Ovary (tissue), 9 donors: ENCODE results near the gene CDKAL1. TPM values are rescaled to one million over a fixed set of nuclear protein-coding genes. Genes with fewer than 3 reads are reported as not detected.

Source experiments
- DNase-seq, 5 donors: peaks; one replicate each; pipeline ENCODE4 v3.0.0-alpha.2; 2019 to 2020
- H3K27ac ChIP-seq, 2 donors: fragments of 200-600 bp; one replicate each; pipeline versions ENCODE4 v1.5.1 to v1.8.0; 2019 to 2022
- H3K27me3 ChIP-seq: fragments of 200-600 bp; one replicate; pipeline ENCODE4 v1.8.0; 2022
- H3K36me3 ChIP-seq: fragments of 200-600 bp; sonication (generic); one replicate; pipeline ENCODE4 v1.5.1; 2019
- H3K4me1 ChIP-seq: one replicate; pipeline ENCODE4 v1.8.1; 2013; ENCODE audit warnings: mild to moderate bottlenecking, moderate library complexity; ENCODE audit not compliant: insufficient read depth
- H3K4me3 ChIP-seq: fragments of 200-600 bp; sonication (generic); one replicate; pipeline ENCODE4 v1.5.1; 2017
- H3K9me3 ChIP-seq, 2 donors: fragments of 200-600 bp in 1 of 2; sonication (generic) in 1 of 2; one replicate each; pipeline versions ENCODE4 v1.5.1 to v1.8.1; 2013 to 2019; ENCODE audit warnings: mild to moderate bottlenecking in 1 of 2, moderate library complexity in 1 of 2
- EP300 ChIP-seq: sonication (generic); formaldehyde crosslinking; IDR thresholded peaks from one replicate; pipeline ENCODE4 v1.6.1; 2017; ENCODE audit warnings: antibody characterized with exemption
- POLR2A ChIP-seq: fragments of 450-650 bp; IDR thresholded peaks from one replicate; pipeline ENCODE4 v1.6.1; 2017; ENCODE audit warnings: antibody characterized with exemption, mild to moderate bottlenecking, moderate library complexity
- WGBS, 3 donors: extraction: QIAGEN DNeasy Blood & Tissue Kit in 1 of 3; methylation state at CpG; one replicate each; pipeline versions ENCODE4 v1.1.5 to v1.1.7; 2013 to 2017; 5-methylcytosine and 5-hydroxymethylcytosine counted together
- intact Hi-C, 4 donors: fragments of 100-400 bp; cut with DNase I; formaldehyde crosslinking; loops; one replicate each; pipeline versions ENCODE4 v1.11.0 to v1.15.1; 2022 to 2023
- polyA plus RNA-seq, 2 donors: library from polyadenylated mRNA; stranded (reverse); fragments of 200-250 nt in 1 of 2; fragments of 350-450 nt in 1 of 2; fragmentation: Illumina TruSeq in 1 of 2; extraction: RNeasy Lipid Tissue Mini Kit (QIAGEN cat#74804) in 1 of 2; gene quantifications; one replicate each; pipeline ENCODE4 v1.2.3, GENCODE V29; 2013 to 2014
- total RNA-seq, 7 donors: library from RNA; depleted of rRNA in 2 of 7; stranded (reverse); fragments of >200 nt in 2 of 7; fragmentation: NEBNext Ultra II Directional in 3 of 7; extraction: Animal tissue kit (Norgen Biotek cat#: 25700) in 3 of 7; gene quantifications; one replicate each; pipeline versions ENCODE4 v1.1.0 to v1.2.4, GENCODE V29; 2016 to 2023
- TF ChIP-seq, protein P1 (sequence below), 3 donors: fragments of 450-650 bp in 2 of 3; fragments of 200-600 bp in 1 of 3; IDR thresholded peaks; one replicate each; pipeline versions ENCODE4 v1.5.1 to v1.8.0; 2016 to 2022; ENCODE audit warnings: antibody characterized with exemption in 3 of 3, mild to moderate bottlenecking in 1 of 3
- donor health status: DM: no; HTN: no; CAD: no; lungs with moderate emphysema.
- donor health status: DM: no; HTN: no; CAD: no.
- donor health status: Bipolar disorder and iron deficiency.
- donor health status: DM: yes; HTN: yes; CAD: no.
- donor health status: DM: no; HTN: no; CAD: no.
- donor health status: DM: yes; HTN: yes; CAD: no.

The CDKAL1 gene
- total and polyA plus RNA-seq, 9 donors = 6.8 to 21.3 (median 18.9) TPM

GRCh38 chr6:20960067-20960466 is 425.8 kb downstream of the CDKAL1 start:
- Histone ChIP-seq H3K4me1 (no peaks in the 10 kb centered on the region), H3K27me3 (no peaks in the 10 kb centered on the region), H3K4me3 (no peak overlapping the region), H3K9me3 (no peaks in the 10 kb centered on the region), H3K36me3 (no peaks in the 10 kb centered on the region), H3K27ac (no peak overlapping the region)
- TF ChIP-seq EP300 = no peak
- no peak for TF ChIP-seq POLR2A
- TF ChIP-seq, protein P1, sequence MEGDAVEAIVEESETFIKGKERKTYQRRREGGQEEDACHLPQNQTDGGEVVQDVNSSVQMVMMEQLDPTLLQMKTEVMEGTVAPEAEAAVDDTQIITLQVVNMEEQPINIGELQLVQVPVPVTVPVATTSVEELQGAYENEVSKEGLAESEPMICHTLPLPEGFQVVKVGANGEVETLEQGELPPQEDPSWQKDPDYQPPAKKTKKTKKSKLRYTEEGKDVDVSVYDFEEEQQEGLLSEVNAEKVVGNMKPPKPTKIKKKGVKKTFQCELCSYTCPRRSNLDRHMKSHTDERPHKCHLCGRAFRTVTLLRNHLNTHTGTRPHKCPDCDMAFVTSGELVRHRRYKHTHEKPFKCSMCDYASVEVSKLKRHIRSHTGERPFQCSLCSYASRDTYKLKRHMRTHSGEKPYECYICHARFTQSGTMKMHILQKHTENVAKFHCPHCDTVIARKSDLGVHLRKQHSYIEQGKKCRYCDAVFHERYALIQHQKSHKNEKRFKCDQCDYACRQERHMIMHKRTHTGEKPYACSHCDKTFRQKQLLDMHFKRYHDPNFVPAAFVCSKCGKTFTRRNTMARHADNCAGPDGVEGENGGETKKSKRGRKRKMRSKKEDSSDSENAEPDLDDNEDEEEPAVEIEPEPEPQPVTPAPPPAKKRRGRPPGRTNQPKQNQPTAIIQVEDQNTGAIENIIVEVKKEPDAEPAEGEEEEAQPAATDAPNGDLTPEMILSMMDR (IDR thresholded peaks at IDR 0.05) = no peak
- 90 to 93% (median 90%) methylated on average over 5 of the region's 5 CpGs for WGBS, 3 donors
- no peak for DNase-seq
- intact Hi-C loops = no loop called here

GRCh38 chr6:20965276-20965675 is 431.0 kb downstream of the CDKAL1 start:
- no peak for DNase-seq
- no peak overlapping the region for H3K4me3 ChIP-seq
- H3K27ac ChIP-seq = no peak overlapping the region
- 73 to 75% (median 74%) methylated on average over 2 of the region's 2 CpGs for WGBS, 3 donors
- intact Hi-C loops = no loop called here
- no peaks in the 10 kb centered on the region for H3K36me3 ChIP-seq
- H3K27me3 ChIP-seq = no peaks in the 10 kb centered on the region
- no peaks in the 10 kb centered on the region for H3K9me3 ChIP-seq
- no peaks in the 10 kb centered on the region for H3K4me1 ChIP-seq
- TF ChIP-seq POLR2A = no peak
- TF ChIP-seq, protein P1 (IDR thresholded peaks at IDR 0.05) = no peak
- no peak for TF ChIP-seq EP300

GRCh38 chr6:20965915-20966314 is 431.7 kb downstream of the CDKAL1 start:
- H3K27ac ChIP-seq = no peak overlapping the region
- H3K4me1 ChIP-seq = no peaks in the 10 kb centered on the region
- WGBS, 3 donors = 88 to 97% (median 95%) methylated on average over 5 of the region's 5 CpGs

DNA sequence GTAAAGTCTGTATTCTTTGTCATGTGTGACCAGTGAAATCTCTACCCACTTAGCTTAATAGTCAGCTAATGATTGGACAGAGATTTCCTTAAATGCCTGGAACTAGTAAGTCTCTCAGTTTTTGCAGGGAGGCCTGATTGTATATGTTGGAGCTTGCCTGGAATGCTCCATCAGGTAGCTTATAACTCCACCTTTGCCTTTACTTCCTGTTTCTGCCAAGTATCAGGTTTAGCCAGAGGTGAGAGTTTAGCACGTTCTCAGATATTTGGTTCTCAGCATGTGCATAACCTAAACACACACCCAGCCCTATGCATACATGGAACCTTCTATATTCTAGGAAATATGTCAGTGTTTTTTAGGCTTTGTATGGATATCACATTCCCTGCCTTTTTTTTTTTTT is 435.3 kb downstream of the CDKAL1 start:
- DNase-seq = no peak
- Histone ChIP-seq H3K36me3 (no peaks in the 10 kb centered on the region), H3K27me3 (no peaks in the 10 kb centered on the region), H3K9me3 (no peaks in the 10 kb centered on the region), H3K4me3 (no peak overlapping the region), H3K27ac (no peak overlapping the region), H3K4me1 (no peaks in the 10 kb centered on the region)
- intact Hi-C loops = no loop called here
- TF ChIP-seq EP300 (no peak), POLR2A (no peak)
- TF ChIP-seq, protein P1 (IDR thresholded peaks at IDR 0.05) = no peak
- WGBS, 3 donors = 95 to 100% (median 95%) methylated on average over 1 of the region's 1 CpG

More at GRCh38 chr6:20965915-20966314, 431.7 kb downstream of the CDKAL1 start:
- no peak for DNase-seq
- Histone ChIP-seq H3K36me3 (no peaks in the 10 kb centered on the region), H3K9me3 (no peaks in the 10 kb centered on the region), H3K4me3 (no peak overlapping the region), H3K27me3 (no peaks in the 10 kb centered on the region)
- intact Hi-C loops = no loop called here
- TF ChIP-seq POLR2A (no peak), EP300 (no peak)
- TF ChIP-seq, protein P1 (IDR thresholded peaks at IDR 0.05) = no peak
